Mammary microvascular endothelial cell (primary cell): ENCODE data around the gene ANKHD1. TPM values are rescaled to one million over a fixed set of nuclear protein-coding genes. Genes with fewer than 3 reads are reported as not detected.

Experiments used
- total RNA-seq: library from RNA; depleted of rRNA; stranded (reverse); fragments of >200 nt; gene quantifications from 2 replicates; pipeline ENCODE4 v1.2.3, GENCODE V29; 2015

Gene ANKHD1
- total RNA-seq = 25.6 and 26.8 TPM in 2 replicates

GRCh38 chr5:140401362-140402257, at the start of gene ANKHD1:
Gene ANKHD1, plus strand, starts transcription at chr5:140401833. Its CDS starts 135 bp downstream, at chr5:140401968.

GRCh38 chr5:140360101-140360500, 41.5 kb upstream of the ANKHD1 start, which contains the start of gene SLC4A9:
Gene SLC4A9, plus strand, starts transcription at chr5:140360194. Its CDS starts 43 bp downstream, at chr5:140360237.

GRCh38 chr5:140547508-140548299, 146.1 kb downstream of the ANKHD1 start, which contains the start of gene EIF4EBP3:
Gene EIF4EBP3, plus strand, starts transcription at chr5:140547662. Its CDS starts 76 bp downstream, at chr5:140547738.

GRCh38 chr5:140557136-140557805, 155.6 kb downstream of the ANKHD1 start, which contains the start of gene SRA1:
Gene SRA1, minus strand, starts transcription at chr5:140557473. Its CDS starts 21 bp downstream, at chr5:140557452.

GRCh38 chr5:140564196-140565023, 162.8 kb downstream of the ANKHD1 start, which contains the start of the genes APBB3 and SLC35A4:
Gene APBB3, minus strand, starts transcription at chr5:140564598. Its CDS starts 353 bp downstream, at chr5:140564245.
Gene SLC35A4, plus strand, starts transcription at chr5:140564828. Its CDS starts 2,342 bp downstream, at chr5:140567170.

Other genes starting within 250 kb of the ANKHD1 start
- 51.6 and 78.9 TPM in 2 replicates for gene CYSTM1, start 226.6 kb upstream of the ANKHD1 start, total RNA-seq
- 146 and 169 TPM in 2 replicates for gene PFDN1, start 98.7 kb upstream of the ANKHD1 start, total RNA-seq
- gene HBEGF, start 55.2 kb upstream of the ANKHD1 start, total RNA-seq = 90.7 and 90.9 TPM in 2 replicates
- gene SLC4A9, start 41.6 kb upstream of the ANKHD1 start, total RNA-seq = not detected in 2 replicates
- 3.8 and 4.8 TPM in 2 replicates for gene EIF4EBP3, start 145.8 kb downstream of the ANKHD1 start, total RNA-seq
- 32.2 and 34.6 TPM in 2 replicates for gene SRA1, start 155.6 kb downstream of the ANKHD1 start, total RNA-seq
- gene APBB3, start 162.8 kb downstream of the ANKHD1 start, total RNA-seq = 4.1 and 4.9 TPM in 2 replicates
- 57.6 and 60.5 TPM in 2 replicates for gene SLC35A4, start 163.0 kb downstream of the ANKHD1 start, total RNA-seq
- gene CD14, start 231.3 kb downstream of the ANKHD1 start, total RNA-seq = 0.20 and 0.60 TPM in 2 replicates
- gene TMCO6, start 237.6 kb downstream of the ANKHD1 start, total RNA-seq = 30.0 and 36.1 TPM in 2 replicates
- 58.5 and 60.6 TPM in 2 replicates for gene NDUFA2, start 245.8 kb downstream of the ANKHD1 start, total RNA-seq
- gene IK, start 246.0 kb downstream of the ANKHD1 start, total RNA-seq = 64.9 and 80.8 TPM in 2 replicates